WTC11 (cell line): Measurements from ENCODE around the gene DCK.

Experiments used
- CBFB ChIP-seq: sonication (generic); formaldehyde crosslinking; IDR thresholded peaks from 2 replicates; pipeline ENCODE4 v1.8.1; 2022; ENCODE audit warnings: mild to moderate bottlenecking, low read depth, missing genetic modification reagents
- CREB1 ChIP-seq: sonication (generic); formaldehyde crosslinking; IDR thresholded peaks from 2 replicates; pipeline ENCODE4 v1.8.0; 2023; ENCODE audit warnings: mild to moderate bottlenecking, missing genetic modification reagents
- FOXK1 ChIP-seq: sonication (generic); formaldehyde crosslinking; IDR thresholded peaks from 2 replicates; pipeline ENCODE4 v1.8.0; 2022; ENCODE audit warnings: mild to moderate bottlenecking, moderate library complexity, missing genetic modification reagents
- FOXP1 ChIP-seq: sonication (generic); formaldehyde crosslinking; IDR thresholded peaks from 2 replicates; pipeline ENCODE4 v1.8.0; 2022; ENCODE audit warnings: missing genetic modification reagents, mild to moderate bottlenecking, moderate library complexity, borderline replicate concordance
- HMGA2 ChIP-seq: fragments of 250-450 bp; sonication (Bioruptor Pico); IDR thresholded peaks from 2 replicates; pipeline ENCODE4 v1.4.0; 2021; ENCODE audit warnings: mild to moderate bottlenecking, moderate library complexity
- IRF2 ChIP-seq: sonication (generic); formaldehyde crosslinking; IDR thresholded peaks from 2 replicates; pipeline ENCODE4 v1.8.0; 2022; ENCODE audit warnings: low read depth, missing genetic modification reagents, borderline replicate concordance
- MAX ChIP-seq: sonication (generic); formaldehyde crosslinking; IDR thresholded peaks from 2 replicates; pipeline ENCODE4 v1.8.0; 2022; ENCODE audit warnings: mild to moderate bottlenecking, missing genetic modification reagents
- NFYB ChIP-seq: sonication (generic); formaldehyde crosslinking; conservative IDR thresholded peaks from 2 replicates; pipeline ENCODE4 v1.8.0; 2022; ENCODE audit warnings: low read depth, missing genetic modification reagents
- NR1H2 ChIP-seq: sonication (generic); formaldehyde crosslinking; IDR thresholded peaks from 2 replicates; pipeline ENCODE4 v1.9.0; 2021; ENCODE audit warnings: mild to moderate bottlenecking, moderate library complexity, missing genetic modification reagents
- NR2C2 ChIP-seq: sonication (generic); formaldehyde crosslinking; IDR thresholded peaks from 2 replicates; pipeline ENCODE4 v1.8.0; 2022; ENCODE audit warnings: mild to moderate bottlenecking, missing genetic modification reagents
- STAT6 ChIP-seq: sonication (generic); formaldehyde crosslinking; conservative IDR thresholded peaks from 2 replicates; pipeline ENCODE4 v1.8.1; 2023; ENCODE audit warnings: mild to moderate bottlenecking, low read depth, missing genetic modification reagents, moderate library complexity
- ZNF232 ChIP-seq: sonication (generic); formaldehyde crosslinking; IDR thresholded peaks from 2 replicates; pipeline ENCODE4 v1.8.0; 2022; ENCODE audit warnings: mild to moderate bottlenecking, missing genetic modification reagents
- TF ChIP-seq, protein P1 (sequence below): fragments of 200-600 bp; IDR thresholded peaks from 2 replicates; pipeline ENCODE4 v1.8.0; 2022; ENCODE audit warnings: antibody characterized with exemption
- TF ChIP-seq, protein P2 (sequence below): sonication (generic); formaldehyde crosslinking; conservative IDR thresholded peaks from 2 replicates; pipeline ENCODE4 v1.8.1; 2022; ENCODE audit warnings: mild to moderate bottlenecking, missing genetic modification reagents

DNA sequence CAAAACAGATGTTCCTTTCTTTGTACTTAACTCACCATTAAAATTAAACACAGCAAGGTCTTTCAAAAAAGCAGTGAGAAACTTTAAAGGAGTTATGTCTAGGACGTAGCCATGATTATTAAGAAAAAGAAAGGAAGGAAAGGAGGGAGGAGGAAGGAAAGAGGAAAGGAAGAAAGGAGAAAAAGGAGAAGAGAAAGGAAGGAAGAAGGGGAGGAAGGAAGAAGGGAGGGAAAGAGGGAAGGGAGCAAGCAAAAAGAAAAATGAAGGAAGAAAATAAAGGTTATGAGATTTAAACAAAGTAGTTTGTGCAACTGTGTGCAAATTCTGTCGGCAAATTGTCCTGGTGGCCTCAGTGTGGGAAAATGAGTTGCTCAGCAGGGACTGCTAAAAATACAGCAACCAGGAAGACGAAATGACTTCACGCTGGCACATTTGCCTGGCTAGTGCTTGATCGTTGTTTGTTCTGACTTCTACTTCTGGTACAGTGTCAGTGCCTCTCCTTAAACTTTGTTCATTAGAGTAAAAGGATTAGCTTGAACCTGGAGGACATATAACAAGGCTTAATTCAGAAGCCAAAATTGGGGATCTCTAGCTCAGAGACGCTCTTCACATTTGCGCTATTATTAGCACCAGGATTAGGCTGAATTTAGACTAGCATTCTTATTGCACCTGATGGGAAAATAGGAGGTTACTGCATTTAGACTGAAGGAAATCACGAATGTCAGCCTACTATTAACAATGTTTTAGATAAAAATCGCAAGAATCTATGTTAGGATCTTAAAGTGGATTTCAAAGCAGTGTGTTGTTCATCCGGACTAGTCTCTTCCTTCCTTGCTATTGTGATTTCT is 81.2 kb downstream of the DCK start:
- TF ChIP-seq STAT6 (no peak), MAX (CRISPR knock-in tag) (no peak), FOXP1 (CRISPR knock-in tag) (no peak), NR2C2 (no peak), IRF2 (CRISPR knock-in tag) (no peak), ZNF232 (CRISPR knock-in tag) (no peak), FOXK1 (CRISPR knock-in tag) (no peak), CREB1 (CRISPR knock-in tag) (no peak), NFYB (CRISPR knock-in tag) (no peak), NR1H2 (CRISPR knock-in tag) (no peak), HMGA2 (no peak), CBFB (no peak)
- TF ChIP-seq, protein P1, sequence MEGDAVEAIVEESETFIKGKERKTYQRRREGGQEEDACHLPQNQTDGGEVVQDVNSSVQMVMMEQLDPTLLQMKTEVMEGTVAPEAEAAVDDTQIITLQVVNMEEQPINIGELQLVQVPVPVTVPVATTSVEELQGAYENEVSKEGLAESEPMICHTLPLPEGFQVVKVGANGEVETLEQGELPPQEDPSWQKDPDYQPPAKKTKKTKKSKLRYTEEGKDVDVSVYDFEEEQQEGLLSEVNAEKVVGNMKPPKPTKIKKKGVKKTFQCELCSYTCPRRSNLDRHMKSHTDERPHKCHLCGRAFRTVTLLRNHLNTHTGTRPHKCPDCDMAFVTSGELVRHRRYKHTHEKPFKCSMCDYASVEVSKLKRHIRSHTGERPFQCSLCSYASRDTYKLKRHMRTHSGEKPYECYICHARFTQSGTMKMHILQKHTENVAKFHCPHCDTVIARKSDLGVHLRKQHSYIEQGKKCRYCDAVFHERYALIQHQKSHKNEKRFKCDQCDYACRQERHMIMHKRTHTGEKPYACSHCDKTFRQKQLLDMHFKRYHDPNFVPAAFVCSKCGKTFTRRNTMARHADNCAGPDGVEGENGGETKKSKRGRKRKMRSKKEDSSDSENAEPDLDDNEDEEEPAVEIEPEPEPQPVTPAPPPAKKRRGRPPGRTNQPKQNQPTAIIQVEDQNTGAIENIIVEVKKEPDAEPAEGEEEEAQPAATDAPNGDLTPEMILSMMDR = no peak
- TF ChIP-seq, protein P2, sequence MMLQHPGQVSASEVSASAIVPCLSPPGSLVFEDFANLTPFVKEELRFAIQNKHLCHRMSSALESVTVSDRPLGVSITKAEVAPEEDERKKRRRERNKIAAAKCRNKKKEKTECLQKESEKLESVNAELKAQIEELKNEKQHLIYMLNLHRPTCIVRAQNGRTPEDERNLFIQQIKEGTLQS (CRISPR knock-in tag) = no peak
